Heart right ventricle (tissue), 16 donors: Measurements from ENCODE around the gene MOB1A. TPM values are rescaled to one million over a fixed set of nuclear protein-coding genes. Genes with fewer than 3 reads are reported as not detected.
A peak's percentile ranks its signal among the peaks of the same experiment; 100 is the strongest.

Experiments
- ATAC-seq, 8 donors: fragments of 200-7000 bp; cut with Tn5 transposase; one replicate each; pipeline ENCODE4 v1.9.1; 2020; ENCODE audit warnings: mild to moderate bottlenecking in 8 of 8, moderate library complexity in 8 of 8, moderate number of reproducible peaks in 1 of 8
- DNase-seq, 2 donors: peaks; one replicate each; pipeline ENCODE4 v3.0.0-alpha.2; 2020
- H3K27ac ChIP-seq, 10 donors: fragments of 200-600 bp; sonication (generic) in 2 of 10; one replicate each; pipeline versions ENCODE4 v1.5.0 to v1.8.0; 2020 to 2022; ENCODE audit warnings: mild to moderate bottlenecking in 3 of 10
- H3K27me3 ChIP-seq, 7 donors: fragments of 200-600 bp; one replicate each; pipeline ENCODE4 v1.8.0; 2021 to 2022; ENCODE audit warnings: mild to moderate bottlenecking in 2 of 7
- H3K36me3 ChIP-seq, 9 donors: fragments of 200-600 bp; sonication (generic) in 1 of 9; one replicate each; pipeline versions ENCODE4 v1.5.0 to v1.8.0; 2020 to 2022; ENCODE audit warnings: mild to moderate bottlenecking in 2 of 9
- H3K4me1 ChIP-seq, 9 donors: fragments of 200-600 bp; sonication (generic) in 1 of 9; one replicate each; pipeline versions ENCODE4 v1.5.0 to v1.8.0; 2020 to 2022; ENCODE audit warnings: mild to moderate bottlenecking in 4 of 9
- H3K4me3 ChIP-seq, 10 donors: fragments of 200-600 bp; sonication (generic) in 2 of 10; one replicate each; pipeline versions ENCODE4 v1.5.0 to v1.8.0; 2020 to 2022; ENCODE audit warnings: mild to moderate bottlenecking in 7 of 10, moderate library complexity in 2 of 10
- H3K9me3 ChIP-seq, 11 donors: fragments of 200-600 bp in 10 of 11; sonication (generic) in 2 of 11; one replicate each; pipeline versions ENCODE4 v1.5.0 to v1.8.0; 2013 to 2022; ENCODE audit warnings: mild to moderate bottlenecking in 2 of 11, control low read depth in 1 of 11, moderate library complexity in 1 of 11
- CTCF ChIP-seq, 9 donors: fragments of 200-600 bp; sonication (generic) in 2 of 9; IDR thresholded peaks; one replicate each; pipeline versions ENCODE4 v1.5.0 to v1.8.0; 2021 to 2022; ENCODE audit warnings: antibody characterized with exemption in 9 of 9, mild to moderate bottlenecking in 5 of 9, moderate library complexity in 1 of 9
- WGBS, 2 donors: extraction: QIAGEN DNeasy Blood & Tissue Kit; methylation state at CpG; one replicate each; pipeline ENCODE4 v1.1.7; 2013; ENCODE audit warnings: inconsistent platforms in 1 of 2; 5-methylcytosine and 5-hydroxymethylcytosine counted together
- intact Hi-C, 10 donors: fragments of 100-400 bp; cut with DNase I; formaldehyde crosslinking; loops; one replicate each; pipeline versions ENCODE4 v1.11.1 to v1.14.2; 2022
- polyA plus RNA-seq, 2 donors: library from polyadenylated mRNA; stranded (reverse); fragments of 200-250 nt; gene quantifications; one replicate each; pipeline ENCODE4 v1.2.3, GENCODE V29; 2013
- total RNA-seq, 10 donors: library from RNA; stranded (reverse); fragmentation: NEBNext Ultra II Directional in 3 of 10; extraction: Animal tissue kit (Norgen Biotek cat#: 25700) in 3 of 10; gene quantifications; one replicate each; pipeline versions ENCODE4 v1.2.1 to v1.2.4, GENCODE V29; 2021 to 2023
- donor health status: Arrhythmogenic right ventricular cardiomyopathy.
- donor health status: ischemic (EF 13 %, LVEDD 7.1; RV severe dilation, severe dysfunction).
- donor health status: healthy with polysubstance abuse.
- donor health status: DM: no; HTN: yes; CAD: no.
- donor health status: DM: no; HTN: no; CAD: no.
- donor health status: ischemic (EF 25% LVEDD 6.9; RV normal size, moderate dysfunction).
- donor health status: ischemic (EF 25% LVEDD 5.7; RV mildly dilated, moderate dysfunction).
- donor health status: healthy.
- donor health status: DM: yes; HTN: yes; CAD: no.
- donor health status: Ischemic cardiomyopathy.
- donor health status: ischemic (EF 35%, LVEDD 5.7; RV mildly dilated, moderate dysfunction).
- donor health status: nonischemic (EF 11% LVEDD 7.7; RV severe dilation, severe dysfunction).
- donor health status: DM: yes; HTN: yes; CAD: no.
- donor health status: PGD.
- donor health status: ischemic (EF 29% LVEDD 5.4; RV normal size, mild dysfunction).
- donor health status: nonischemic (EF 23%, LVEDD 6.1; RV moderate dilation, normal function).

Gene MOB1A
- total and polyA plus RNA-seq, 12 donors = 14.2 to 75.0 (median 56.8) TPM

- H3K9me3 ChIP-seq = no peaks in the 10 kb centered on the region
- ATAC-seq (no peak), DNase-seq (no peak)
- intact Hi-C loops = loop anchor here in 1 of 10 donors (2.0 kb wide), 1 partner anchor 21 kb away; the partner anchor contains the start of gene MTHFD2
- H3K4me3 ChIP-seq = peak overlapping the region; percentile 75 to 95 (median 88)
- peaks cover 3 to 67% (median 34%) of the 10 kb centered on the region in 9 donors for H3K4me1 ChIP-seq
- peak overlapping the region in 9 of 10 donors; percentile 91 to 97 (median 95) for H3K27ac ChIP-seq
- H3K36me3 ChIP-seq = peaks cover 0 to 2% (median 0%) of the 10 kb centered on the region in 9 donors
- no peak for TF ChIP-seq CTCF (IDR thresholded peaks at IDR 0.05)
- H3K27me3 ChIP-seq = no peaks in the 10 kb centered on the region
Observed at GRCh38 chr2:74177696-74178095, 983 bp downstream of the MOB1A start.

GRCh38 chr2:74174909-74175308 lies 3.8 kb downstream of the MOB1A start:
- peaks cover 0 to 30% (median 21%) of the 10 kb centered on the region in 9 donors for H3K36me3 ChIP-seq
- no peaks in the 10 kb centered on the region for H3K9me3 ChIP-seq
- H3K27ac ChIP-seq = no peak overlapping the region
- WGBS, 2 donors = 89 to 100% methylated on average over 1 of the region's 1 CpG
- DNase-seq (no peak), ATAC-seq (no peak)
- no peak overlapping the region for H3K4me3 ChIP-seq
- TF ChIP-seq CTCF (IDR thresholded peaks at IDR 0.05) = no peak
- intact Hi-C loops = no loop called here
- H3K4me1 ChIP-seq = peaks cover 3 to 48% (median 34%) of the 10 kb centered on the region in 9 donors
- no peaks in the 10 kb centered on the region for H3K27me3 ChIP-seq

- no peak overlapping the region for H3K4me3 ChIP-seq
- H3K27ac ChIP-seq = no peak overlapping the region
- no peaks in the 10 kb centered on the region for H3K27me3 ChIP-seq
- peaks cover 0 to 11% (median 4%) of the 10 kb centered on the region in 11 donors for H3K9me3 ChIP-seq
- ATAC-seq (no peak), DNase-seq (no peak)
- no peak for TF ChIP-seq CTCF (IDR thresholded peaks at IDR 0.05)
- WGBS, 2 donors = 65 to 66% methylated on average over 2 of the region's 2 CpGs
- peaks cover 0 to 6% (median 0%) of the 10 kb centered on the region in 9 donors for H3K4me1 ChIP-seq
- intact Hi-C loops = no loop called here
- peaks cover 0 to 92% (median 69%) of the 10 kb centered on the region in 9 donors for H3K36me3 ChIP-seq
Observed at GRCh38 chr2:74168739-74169138, 9.9 kb downstream of the MOB1A start.

GRCh38 chr2:74164761-74165160 lies 13.9 kb downstream of the MOB1A start:
- no peak for TF ChIP-seq CTCF (IDR thresholded peaks at IDR 0.05)

More at GRCh38 chr2:74164761-74165160, 13.9 kb downstream of the MOB1A start:
- Histone ChIP-seq H3K36me3 (peaks cover 0 to 100% (median 54%) of the 10 kb centered on the region in 9 donors), H3K4me1 (no peaks in the 10 kb centered on the region), H3K9me3 (peaks cover 0 to 11% (median 4%) of the 10 kb centered on the region in 11 donors), H3K4me3 (no peak overlapping the region), H3K27ac (no peak overlapping the region), H3K27me3 (no peaks in the 10 kb centered on the region)
- 96 to 100% methylated on average over 1 of the region's 1 CpG for WGBS, 2 donors
- ATAC-seq = no peak
- DNase-seq = no peak
- intact Hi-C loops = no loop called here
